Fibroblast of pulmonary artery (primary cell): Measurements from ENCODE around the gene BNIP5.

Experiments used
- DNase-seq: peaks from one replicate; pipeline ENCODE4 v3.0.0-alpha.2; 2010; ENCODE audit warnings: low read depth
- H3K4me3 ChIP-seq: replicated peaks from 2 replicates; pipeline ENCODE4 v1.5.1; 2011; ENCODE audit warnings: low read depth, mild to moderate bottlenecking, control low read depth, low read length, moderate library complexity
- CTCF ChIP-seq: IDR thresholded peaks from 2 replicates; pipeline ENCODE4 v1.5.1; 2011; ENCODE audit warnings: mild to moderate bottlenecking, control low read depth, low read length, inconsistent platforms; ENCODE audit errors: missing control alignments

The BNIP5 gene

GRCh38 chr6:36374194-36374593, 37.5 kb upstream of the BNIP5 start:
- H3K4me3 ChIP-seq, result no peak overlapping the region
- TF ChIP-seq CTCF, result no peak
- no peak for DNase-seq

- TF ChIP-seq CTCF, result no peak
- H3K4me3 ChIP-seq, result no peak overlapping the region
- no peak for DNase-seq
These were observed 36.8 kb upstream of the BNIP5 start for GRCh38 chr6:36373368-36374019.

- no peak for TF ChIP-seq CTCF
- no peak overlapping the region for H3K4me3 ChIP-seq
- no peak for DNase-seq
These were observed 35.4 kb upstream of the BNIP5 start for GRCh38 chr6:36372088-36372487.

- no peak overlapping the region for H3K4me3 ChIP-seq
- TF ChIP-seq CTCF, result no peak
- DNase-seq, result no peak
These were observed 34.5 kb upstream of the BNIP5 start for GRCh38 chr6:36371211-36371610.

- DNase-seq, result no peak
- TF ChIP-seq CTCF, result no peak
- no peak overlapping the region for H3K4me3 ChIP-seq
These were observed 34.0 kb upstream of the BNIP5 start for GRCh38 chr6:36370638-36371037.

GRCh38 chr6:36368921-36369865, 32.5 kb upstream of the BNIP5 start:
- TF ChIP-seq CTCF, result no peak
- no peak overlapping the region for H3K4me3 ChIP-seq
- DNase-seq, result peak; percentile 80
